Mesothelial cell of epicardium (in vitro differentiated cells): ENCODE data around the gene AMT. TPM values are rescaled to one million over a fixed set of nuclear protein-coding genes. Genes with fewer than 3 reads are reported as not detected.

Experiments used
- DNase-seq, 2 experiments: peaks; one replicate each; pipeline ENCODE4 v3.0.0; 2021; ENCODE audit warnings: low spot score in 2 of 2; ENCODE audit not compliant: unreplicated experiment in 2 of 2
- H3K27ac Mint-ChIP-seq: 2 replicates; pipeline ENCODE4 v1.8.0; 2021; ENCODE audit warnings: mixed read lengths
- H3K27me3 Mint-ChIP-seq: 2 replicates; pipeline ENCODE4 v1.8.0; 2021; ENCODE audit warnings: low read depth, mixed read lengths
- H3K36me3 Mint-ChIP-seq: 2 replicates; pipeline ENCODE4 v1.8.0; 2021; ENCODE audit warnings: mixed read lengths
- H3K4me1 Mint-ChIP-seq: 2 replicates; pipeline ENCODE4 v1.8.0; 2021; ENCODE audit warnings: mixed read lengths
- H3K4me3 Mint-ChIP-seq: 2 replicates; pipeline ENCODE4 v1.8.0; 2021; ENCODE audit warnings: mild to moderate bottlenecking, moderate library complexity, mixed read lengths
- H3K9me3 Mint-ChIP-seq: 2 replicates; pipeline ENCODE4 v1.8.0; 2021; ENCODE audit warnings: mixed read lengths
- total RNA-seq: library from RNA; stranded (reverse); gene quantifications from 3 replicates; pipeline ENCODE4 v1.2.1, GENCODE V29; 2021
- TF ChIP-seq, protein P1 (sequence below): fragments of 200-600 bp; sonication (generic); IDR thresholded peaks from one replicate; pipeline ENCODE4 v1.5.0; 2021; ENCODE audit warnings: antibody characterized with exemption; ENCODE audit not compliant: unreplicated experiment

Gene AMT
- total RNA-seq, 1 donor from 2014 or later: 33.4 TPM

DNA sequence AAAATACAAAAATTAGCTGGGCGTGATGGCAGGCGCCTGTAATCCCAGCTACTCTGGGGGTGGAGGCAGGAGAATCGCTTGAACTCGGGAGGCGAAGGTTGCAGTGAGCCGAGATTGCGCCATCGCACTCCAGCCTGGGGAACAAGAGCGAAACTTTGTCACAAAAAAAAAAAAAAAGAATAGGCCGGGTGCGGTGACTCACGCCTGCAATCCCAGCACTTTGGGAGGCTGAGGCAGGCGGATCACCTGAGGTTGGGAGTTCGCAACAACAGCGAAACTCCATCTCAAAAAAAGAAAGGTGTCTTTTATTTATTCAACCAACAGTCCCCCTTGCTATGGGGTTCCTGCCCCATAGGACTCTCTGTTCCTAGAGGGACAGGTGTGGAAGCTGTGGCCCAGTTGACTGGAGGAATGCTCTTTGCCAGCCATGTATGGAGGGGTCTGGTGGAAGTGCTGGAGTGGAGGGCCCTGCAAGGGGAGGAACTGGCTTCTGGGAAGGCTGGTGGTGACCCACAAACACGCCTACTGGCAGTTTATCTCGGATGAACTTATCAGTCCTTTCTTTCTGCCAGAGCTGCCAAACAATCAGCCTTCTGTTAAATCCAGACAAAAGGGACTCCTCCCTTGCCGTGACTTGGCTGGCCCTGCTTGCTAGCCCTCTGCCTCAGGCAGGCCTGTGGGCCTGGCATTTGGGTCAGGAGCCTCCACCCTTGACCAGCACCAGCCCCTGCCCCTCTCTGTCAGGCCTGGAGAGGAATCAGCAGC lies 43.2 kb upstream of the AMT start:
- Mint-ChIP-seq H3K4me3 (no peak overlapping the region), H3K36me3 (no peaks in the 10 kb centered on the region), H3K4me1 (peaks cover 46% of the 10 kb centered on the region), H3K9me3 (no peaks in the 10 kb centered on the region), H3K27me3 (no peaks in the 10 kb centered on the region), H3K27ac (peak overlapping the region; percentile 79)
- TF ChIP-seq, protein P1, sequence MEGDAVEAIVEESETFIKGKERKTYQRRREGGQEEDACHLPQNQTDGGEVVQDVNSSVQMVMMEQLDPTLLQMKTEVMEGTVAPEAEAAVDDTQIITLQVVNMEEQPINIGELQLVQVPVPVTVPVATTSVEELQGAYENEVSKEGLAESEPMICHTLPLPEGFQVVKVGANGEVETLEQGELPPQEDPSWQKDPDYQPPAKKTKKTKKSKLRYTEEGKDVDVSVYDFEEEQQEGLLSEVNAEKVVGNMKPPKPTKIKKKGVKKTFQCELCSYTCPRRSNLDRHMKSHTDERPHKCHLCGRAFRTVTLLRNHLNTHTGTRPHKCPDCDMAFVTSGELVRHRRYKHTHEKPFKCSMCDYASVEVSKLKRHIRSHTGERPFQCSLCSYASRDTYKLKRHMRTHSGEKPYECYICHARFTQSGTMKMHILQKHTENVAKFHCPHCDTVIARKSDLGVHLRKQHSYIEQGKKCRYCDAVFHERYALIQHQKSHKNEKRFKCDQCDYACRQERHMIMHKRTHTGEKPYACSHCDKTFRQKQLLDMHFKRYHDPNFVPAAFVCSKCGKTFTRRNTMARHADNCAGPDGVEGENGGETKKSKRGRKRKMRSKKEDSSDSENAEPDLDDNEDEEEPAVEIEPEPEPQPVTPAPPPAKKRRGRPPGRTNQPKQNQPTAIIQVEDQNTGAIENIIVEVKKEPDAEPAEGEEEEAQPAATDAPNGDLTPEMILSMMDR: no peak
- DNase-seq: no peak

DNA sequence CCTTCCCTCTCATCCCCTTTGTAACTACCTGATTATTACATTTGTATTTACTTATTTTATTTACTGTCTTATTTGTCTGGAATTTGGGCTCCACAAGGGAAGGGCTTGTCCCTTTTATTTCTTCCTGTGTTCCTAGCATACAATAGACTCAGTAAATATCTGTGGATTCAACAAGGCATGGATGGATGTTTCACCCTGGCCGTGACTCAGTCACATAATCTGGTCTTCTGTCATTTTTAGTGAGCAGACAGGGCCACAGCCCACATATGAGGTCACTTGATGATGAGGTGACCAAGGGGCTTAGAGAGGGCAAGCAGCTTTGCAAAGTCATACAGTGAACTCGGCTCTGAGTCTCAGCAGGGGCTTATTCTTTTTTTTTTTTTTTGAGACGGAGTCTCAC lies 39.9 kb upstream of the AMT start:
- Mint-ChIP-seq H3K4me3 (no peak overlapping the region), H3K27me3 (no peaks in the 10 kb centered on the region), H3K36me3 (no peaks in the 10 kb centered on the region), H3K27ac (peak overlapping the region; percentile 92), H3K9me3 (no peaks in the 10 kb centered on the region), H3K4me1 (peaks cover 46% of the 10 kb centered on the region)
- TF ChIP-seq, protein P1: no peak
- no peak for DNase-seq

- Mint-ChIP-seq H3K4me3 (no peak overlapping the region), H3K27ac (peak overlapping the region; percentile 92), H3K9me3 (no peaks in the 10 kb centered on the region), H3K4me1 (peaks cover 46% of the 10 kb centered on the region), H3K36me3 (no peaks in the 10 kb centered on the region), H3K27me3 (no peaks in the 10 kb centered on the region)
- DNase-seq: peak in 1 of 2 experiments; percentile 55
- TF ChIP-seq, protein P1: no peak
These were observed 39.3 kb upstream of the AMT start for GRCh38 chr3:49461443-49462171.

GRCh38 chr3:49460956-49461355 lies 38.7 kb upstream of the AMT start:
- H3K27me3 Mint-ChIP-seq: no peaks in the 10 kb centered on the region
- no peak overlapping the region for H3K4me3 Mint-ChIP-seq
- peak overlapping the region; percentile 92 for H3K27ac Mint-ChIP-seq
- no peaks in the 10 kb centered on the region for H3K9me3 Mint-ChIP-seq
- no peaks in the 10 kb centered on the region for H3K36me3 Mint-ChIP-seq
- DNase-seq: no peak
- TF ChIP-seq, protein P1: no peak
- peaks cover 46% of the 10 kb centered on the region for H3K4me1 Mint-ChIP-seq

DNA sequence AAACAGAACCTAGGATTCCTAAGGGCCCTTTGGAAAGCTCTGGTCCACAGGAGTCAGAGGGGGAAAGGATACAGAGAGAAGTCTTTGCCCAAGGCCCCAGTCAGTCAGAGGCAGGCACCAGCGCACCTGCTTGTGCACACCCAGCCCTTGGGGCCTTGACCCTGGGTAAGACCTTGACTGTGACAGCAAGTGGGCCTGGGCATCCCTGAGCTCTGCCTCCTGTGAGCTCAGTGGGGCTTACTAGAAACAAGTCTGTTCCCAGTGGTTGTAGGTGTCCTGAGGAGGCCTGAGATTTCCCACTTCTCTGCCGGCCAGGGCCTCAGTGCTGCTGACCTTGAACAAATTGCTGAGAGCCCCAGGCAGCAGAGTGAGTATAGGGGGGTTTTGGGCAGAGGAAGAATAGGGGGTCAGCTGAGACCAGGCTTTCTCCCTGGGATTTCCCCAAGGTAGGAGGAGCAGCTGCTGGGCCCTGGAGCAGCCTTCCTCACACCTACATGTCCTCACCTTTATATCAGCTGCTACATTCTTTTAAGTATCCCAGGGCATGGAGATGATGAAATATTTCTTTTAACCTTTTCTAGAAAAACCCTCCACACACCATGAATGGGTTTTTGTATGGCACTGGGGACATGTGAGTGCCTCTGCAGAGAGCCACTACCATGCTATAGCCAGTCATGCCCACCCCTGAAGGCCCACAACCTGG lies 38.1 kb upstream of the AMT start:
- peak overlapping the region; percentile 92 for H3K27ac Mint-ChIP-seq
- H3K9me3 Mint-ChIP-seq: no peaks in the 10 kb centered on the region
- TF ChIP-seq, protein P1: no peak
- H3K27me3 Mint-ChIP-seq: no peaks in the 10 kb centered on the region
- DNase-seq: no peak
- no peaks in the 10 kb centered on the region for H3K36me3 Mint-ChIP-seq
- H3K4me3 Mint-ChIP-seq: no peak overlapping the region
- H3K4me1 Mint-ChIP-seq: peaks cover 46% of the 10 kb centered on the region
